ENCODE results near the gene GPD1.
A peak's percentile ranks its signal among the peaks of the same experiment; 100 is the strongest.

GPD1 gene

GRCh38 chr12:50156641-50157040 is 52.8 kb downstream of the GPD1 start:
- no peak overlapping the region for H3K4me3 ChIP-seq (ENCODE audit: low read depth, low read length)
- no peak for DNase-seq (ENCODE audit: low read depth, low spot score)
- in situ Hi-C loops (cut with HindIII; ENCODE audit: low sequenced_read_pairs) = no loop called here
- TF ChIP-seq CTCF (IDR thresholded peaks at IDR 0.05; ENCODE audit: low read depth, low read length) = no peak

- TF ChIP-seq CTCF (IDR thresholded peaks at IDR 0.05; ENCODE audit: low read depth, low read length) = no peak
- in situ Hi-C loops (cut with HindIII; ENCODE audit: low sequenced_read_pairs) = no loop called here
- DNase-seq (ENCODE audit: low read depth, low spot score) = peak; percentile 30
- no peak overlapping the region for H3K4me3 ChIP-seq (ENCODE audit: low read depth, low read length)
Measured at GRCh38 chr12:50157259-50157658, 53.5 kb downstream of the GPD1 start.

GRCh38 chr12:50160643-50161042 is 56.8 kb downstream of the GPD1 start:
- DNase-seq (ENCODE audit: low read depth, low spot score) = no peak
- no peak overlapping the region for H3K4me3 ChIP-seq (ENCODE audit: low read depth, low read length)
- in situ Hi-C loops (cut with HindIII; ENCODE audit: low sequenced_read_pairs) = no loop called here
- no peak for TF ChIP-seq CTCF (IDR thresholded peaks at IDR 0.05; ENCODE audit: low read depth, low read length)
